HAP-1 (cell line): ENCODE data around the gene IST1.
A peak's percentile ranks its signal among the peaks of the same experiment; 100 is the strongest.

Experiments used
- DNase-seq, 2 experiments: peaks; one replicate each; pipeline ENCODE4 v3.0.0-alpha.2; 2016 to 2020; ENCODE audit warnings: low spot score in 2 of 2
- H3K27me3 ChIP-seq: fragments of 250-450 bp; sonication (Bioruptor Pico); 2 replicates; pipeline ENCODE4 v1.5.1; 2020; ENCODE audit warnings: low read depth, mild to moderate bottlenecking, moderate library complexity
- H3K36me3 ChIP-seq: fragments of 250-450 bp; sonication (Bioruptor Pico); replicated peaks from 2 replicates; pipeline ENCODE4 v1.5.1; 2020; ENCODE audit warnings: mild to moderate bottlenecking
- H3K4me1 ChIP-seq: fragments of 250-450 bp; sonication (Bioruptor Pico); 2 replicates; pipeline ENCODE4 v1.5.1; 2020; ENCODE audit warnings: mild to moderate bottlenecking
- H3K4me3 ChIP-seq: fragments of 250-450 bp; sonication (Bioruptor Pico); 2 replicates; pipeline ENCODE4 v1.5.1; 2020; ENCODE audit warnings: mild to moderate bottlenecking, moderate library complexity
- H3K9me3 ChIP-seq: fragments of 250-450 bp; sonication (Bioruptor Pico); 2 replicates; pipeline ENCODE4 v1.5.1; 2020; ENCODE audit warnings: mild to moderate bottlenecking, moderate library complexity
- in situ Hi-C: fragments of 300-500 bp; cut with MboI; formaldehyde crosslinking; loops from 3 replicates; pipeline ENCODE4 v1.14.3; 2020; ENCODE audit warnings: low sequenced_read_pairs, inconsistent platforms, mixed read lengths

IST1 gene

GRCh38 chr16:71894921-71895678, at the start of gene IST1:
Gene IST1, plus strand, starts transcription at chr16:71895531. Its CDS starts 20,110 bp downstream, at chr16:71915641.
- no peaks in the 10 kb centered on the region for H3K27me3 ChIP-seq
- peaks cover 10% of the 10 kb centered on the region for H3K36me3 ChIP-seq
- peak within 1 kb of the TSS; percentile 76 for H3K4me3 ChIP-seq
- H3K9me3 ChIP-seq, result no peaks in the 10 kb centered on the region
- peak; percentile 94 to 99 for DNase-seq
- peaks cover 8% of the 10 kb centered on the region for H3K4me1 ChIP-seq
- in situ Hi-C loops, result loop anchor here (5.0 kb wide), 1 partner anchor 88 kb away; the partner anchor contains the start of gene AP1G1

GRCh38 chr16:71845639-71846430, 49.5 kb upstream of the IST1 start, which contains the start of gene ATXN1L:
Gene ATXN1L, plus strand, starts transcription at chr16:71845976. Its CDS starts 3,765 bp downstream, at chr16:71849741.
- Histone ChIP-seq H3K9me3 (no peaks in the 10 kb centered on the region), H3K27me3 (no peaks in the 10 kb centered on the region), H3K36me3 (peaks cover 33% of the 10 kb centered on the region), H3K4me3 (peak within 1 kb of the TSS; percentile 99), H3K4me1 (peaks cover 7% of the 10 kb centered on the region)
- peak; percentile 89 to 94 for DNase-seq
- in situ Hi-C loops, result no loop called here

GRCh38 chr16:71846431-71846830, 48.9 kb upstream of the IST1 start:
- DNase-seq, result peak in 1 of 2 experiments; percentile 17
- H3K36me3 ChIP-seq, result peaks cover 39% of the 10 kb centered on the region
- in situ Hi-C loops, result no loop called here
- H3K9me3 ChIP-seq, result no peaks in the 10 kb centered on the region
- no peaks in the 10 kb centered on the region for H3K27me3 ChIP-seq
- H3K4me1 ChIP-seq, result peaks cover 7% of the 10 kb centered on the region
- peak overlapping the region; percentile 99 for H3K4me3 ChIP-seq

- no peaks in the 10 kb centered on the region for H3K9me3 ChIP-seq
- H3K4me1 ChIP-seq, result peaks cover 7% of the 10 kb centered on the region
- peak overlapping the region; percentile 99 for H3K4me3 ChIP-seq
- H3K36me3 ChIP-seq, result peaks cover 44% of the 10 kb centered on the region
- in situ Hi-C loops, result no loop called here
- DNase-seq, result no peak
- H3K27me3 ChIP-seq, result no peaks in the 10 kb centered on the region
Measured at GRCh38 chr16:71847096-71847495, 48.2 kb upstream of the IST1 start.

- no peak for DNase-seq
- peaks cover 7% of the 10 kb centered on the region for H3K4me1 ChIP-seq
- in situ Hi-C loops, result no loop called here
- no peak overlapping the region for H3K4me3 ChIP-seq
- no peaks in the 10 kb centered on the region for H3K9me3 ChIP-seq
- no peaks in the 10 kb centered on the region for H3K27me3 ChIP-seq
- peaks cover 44% of the 10 kb centered on the region for H3K36me3 ChIP-seq
Measured at GRCh38 chr16:71848622-71849021, 46.7 kb upstream of the IST1 start.

GRCh38 chr16:71851746-71852145, 43.6 kb upstream of the IST1 start:
- in situ Hi-C loops, result no loop called here

GRCh38 chr16:71852158-71852557, 43.2 kb upstream of the IST1 start:
- H3K36me3 ChIP-seq, result peaks cover 40% of the 10 kb centered on the region
- no peaks in the 10 kb centered on the region for H3K27me3 ChIP-seq
- H3K9me3 ChIP-seq, result no peaks in the 10 kb centered on the region
- DNase-seq, result no peak
- H3K4me1 ChIP-seq, result peaks cover 3% of the 10 kb centered on the region
- no peak overlapping the region for H3K4me3 ChIP-seq
- in situ Hi-C loops, result no loop called here

More at GRCh38 chr16:71851746-71852145, 43.6 kb upstream of the IST1 start:
- Histone ChIP-seq H3K4me1 (peaks cover 7% of the 10 kb centered on the region), H3K27me3 (no peaks in the 10 kb centered on the region), H3K4me3 (no peak overlapping the region), H3K9me3 (no peaks in the 10 kb centered on the region), H3K36me3 (peaks cover 40% of the 10 kb centered on the region)
- no peak for DNase-seq

GRCh38 chr16:71852561-71852960, 42.8 kb upstream of the IST1 start:
- H3K4me1 ChIP-seq, result no peaks in the 10 kb centered on the region
- H3K36me3 ChIP-seq, result peaks cover 42% of the 10 kb centered on the region
- no peak for DNase-seq
- H3K4me3 ChIP-seq, result no peak overlapping the region
- H3K27me3 ChIP-seq, result no peaks in the 10 kb centered on the region
- no peaks in the 10 kb centered on the region for H3K9me3 ChIP-seq
- in situ Hi-C loops, result no loop called here

- Histone ChIP-seq H3K4me3 (no peak overlapping the region), H3K9me3 (no peaks in the 10 kb centered on the region), H3K4me1 (no peaks in the 10 kb centered on the region), H3K36me3 (peaks cover 38% of the 10 kb centered on the region), H3K27me3 (no peaks in the 10 kb centered on the region)
- no peak for DNase-seq
- in situ Hi-C loops, result no loop called here
Measured at GRCh38 chr16:71853413-71853812, 41.9 kb upstream of the IST1 start.

GRCh38 chr16:71854369-71854948, 40.9 kb upstream of the IST1 start:
- DNase-seq, result no peak
- H3K4me3 ChIP-seq, result no peak overlapping the region
- no peaks in the 10 kb centered on the region for H3K9me3 ChIP-seq
- in situ Hi-C loops, result no loop called here
- H3K4me1 ChIP-seq, result no peaks in the 10 kb centered on the region
- H3K36me3 ChIP-seq, result peaks cover 37% of the 10 kb centered on the region
- H3K27me3 ChIP-seq, result no peaks in the 10 kb centered on the region

- Histone ChIP-seq H3K4me1 (no peaks in the 10 kb centered on the region), H3K27me3 (no peaks in the 10 kb centered on the region), H3K4me3 (no peak overlapping the region), H3K9me3 (no peaks in the 10 kb centered on the region), H3K36me3 (peaks cover 24% of the 10 kb centered on the region)
- no peak for DNase-seq
- in situ Hi-C loops, result no loop called here
Measured at GRCh38 chr16:71855937-71856662, 39.2 kb upstream of the IST1 start.

- no peaks in the 10 kb centered on the region for H3K27me3 ChIP-seq
- in situ Hi-C loops, result no loop called here
- DNase-seq, result no peak
Measured at GRCh38 chr16:71859762-71860521, 35.4 kb upstream of the IST1 start.

GRCh38 chr16:71863995-71864394, 31.3 kb upstream of the IST1 start:
- no peaks in the 10 kb centered on the region for H3K9me3 ChIP-seq
- H3K4me3 ChIP-seq, result no peak overlapping the region
- DNase-seq, result no peak
- in situ Hi-C loops, result no loop called here
- no peaks in the 10 kb centered on the region for H3K4me1 ChIP-seq
- H3K36me3 ChIP-seq, result peaks cover 56% of the 10 kb centered on the region
- H3K27me3 ChIP-seq, result no peaks in the 10 kb centered on the region

More at GRCh38 chr16:71859762-71860521, 35.4 kb upstream of the IST1 start:
- H3K4me1 ChIP-seq, result no peaks in the 10 kb centered on the region
- no peak overlapping the region for H3K4me3 ChIP-seq
- H3K9me3 ChIP-seq, result no peaks in the 10 kb centered on the region
- peaks cover 42% of the 10 kb centered on the region for H3K36me3 ChIP-seq
